Activated CD8-positive, alpha-beta memory T cell treated with anti-CD3 and anti-CD28 coated beads, Interleukin-2, amount 50 U/mL, for 4 hours (primary cell): ENCODE data around the gene NRAS.

ENCODE experiments used
- DNase-seq: peaks from one replicate; pipeline ENCODE4 v3.0.0-alpha.2; 2020

Gene NRAS

DNA sequence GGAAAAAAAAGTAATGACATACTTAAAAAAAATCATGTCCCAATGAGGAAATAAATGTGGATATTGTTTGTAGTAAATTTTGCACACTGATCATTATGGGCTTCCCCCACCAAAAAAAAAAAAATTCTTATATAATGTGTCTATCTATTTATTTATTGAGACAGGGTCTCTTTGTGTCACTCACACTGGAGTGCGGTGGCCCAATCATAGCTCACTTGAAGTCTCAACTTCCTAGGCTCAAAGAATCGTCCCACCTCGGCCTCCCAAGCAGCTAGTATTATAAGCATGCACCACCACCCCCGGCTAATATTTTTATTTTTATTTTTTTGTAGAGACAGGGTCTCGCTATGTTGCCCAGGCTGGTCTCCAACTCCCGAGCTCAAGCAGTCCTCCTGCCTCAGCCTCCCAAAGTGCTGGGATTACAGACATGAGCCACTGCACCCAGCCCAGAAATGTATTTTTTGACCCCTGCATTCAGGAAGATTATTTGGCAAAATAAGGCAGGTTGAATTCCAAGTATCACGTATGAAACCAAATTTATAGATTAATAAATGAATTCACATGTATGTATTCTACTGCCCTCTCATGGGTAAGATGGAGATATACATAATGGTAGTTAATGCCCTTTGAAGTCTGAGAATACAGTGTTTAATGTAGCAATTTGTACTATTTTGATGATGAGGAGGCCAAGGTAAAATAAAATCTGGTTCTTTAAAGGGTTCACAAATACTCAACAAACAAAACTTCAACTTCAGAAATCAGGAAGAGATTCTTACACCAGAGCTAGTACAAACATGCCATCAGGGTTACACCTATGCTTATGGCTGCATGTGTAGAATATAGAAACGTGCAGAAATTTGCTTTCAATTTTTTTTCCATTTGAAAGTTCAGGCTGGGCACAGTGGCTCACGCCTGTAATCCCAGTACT, 45.3 kb downstream of the NRAS start:
- no peak for DNase-seq

DNA sequence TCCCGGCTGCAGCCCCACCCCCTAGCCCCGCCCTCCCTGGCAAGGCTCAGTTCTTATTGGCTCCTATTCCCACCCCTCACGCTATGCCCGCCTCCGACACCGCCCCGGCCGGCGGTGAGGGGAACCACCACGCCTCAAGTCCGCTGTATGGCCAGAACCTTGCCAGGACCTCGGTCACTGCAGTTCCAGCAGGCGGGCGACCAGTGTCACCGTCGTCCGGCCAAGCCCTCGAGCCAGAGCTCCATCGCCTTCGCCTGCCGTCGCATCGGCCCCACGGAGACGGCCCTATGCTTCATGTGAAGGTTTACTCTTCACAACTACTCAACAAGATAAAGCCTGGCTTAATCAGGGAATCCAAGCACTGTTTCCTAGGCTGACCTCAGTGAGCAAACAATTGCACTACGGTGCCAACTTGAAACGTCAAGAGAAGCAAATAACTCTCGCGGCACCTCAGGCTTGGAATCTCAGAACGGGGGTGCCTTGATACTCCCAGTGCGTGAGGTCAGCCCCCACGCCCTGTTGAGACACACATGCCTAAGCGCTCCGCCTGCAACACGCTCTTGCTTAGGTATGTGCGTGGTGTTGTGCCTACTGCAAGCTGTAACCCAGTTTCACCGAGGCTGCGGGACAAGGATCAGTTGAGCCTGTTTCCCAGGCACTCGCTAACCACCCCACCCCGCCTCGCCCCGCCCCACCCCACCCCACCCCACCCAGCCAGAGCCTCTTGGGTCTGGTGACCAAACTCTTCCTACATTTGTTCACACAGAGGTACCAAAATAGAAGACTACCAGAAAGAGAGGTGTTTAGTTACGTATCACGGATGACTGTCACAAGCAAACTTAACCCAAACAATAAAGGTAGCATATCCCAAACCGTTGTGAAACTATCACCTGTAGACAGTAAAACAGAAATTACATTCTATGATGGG, 46.2 kb downstream of the NRAS start:
- DNase-seq = peak; percentile 84

DNA sequence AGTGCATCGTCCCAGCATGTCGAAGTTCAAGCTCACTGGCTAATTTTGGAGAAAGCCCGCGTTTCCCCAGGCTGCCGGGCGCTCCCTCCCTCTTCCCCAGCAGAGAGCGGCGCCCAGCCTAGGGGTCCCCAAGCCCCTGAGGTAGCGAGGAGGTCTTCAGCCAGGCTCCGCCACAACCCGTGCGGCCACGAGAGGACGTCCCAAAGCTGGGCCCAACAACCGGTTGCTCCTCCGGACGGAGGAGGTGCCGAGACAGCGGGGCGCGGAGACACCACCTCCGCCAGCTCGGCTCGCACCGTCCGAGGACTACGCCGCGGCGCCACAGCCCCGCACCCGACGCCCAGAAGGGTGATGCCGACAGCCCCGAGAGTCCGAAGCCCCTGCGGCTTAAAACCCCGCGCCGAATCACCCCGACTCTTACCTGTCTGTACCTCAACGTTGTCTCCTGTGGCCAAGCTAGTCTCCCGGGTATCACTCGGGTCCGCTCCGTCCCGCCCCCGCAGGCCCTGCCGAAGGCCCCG, 46.9 kb downstream of the NRAS start, which contains the start of gene DENND2C:
TSS of gene DENND2C (minus strand) at position 488 of the 521 bp plus-strand sequence. CDS start 44,065 bp downstream, outside the sequence.
- DNase-seq = no peak

DNA sequence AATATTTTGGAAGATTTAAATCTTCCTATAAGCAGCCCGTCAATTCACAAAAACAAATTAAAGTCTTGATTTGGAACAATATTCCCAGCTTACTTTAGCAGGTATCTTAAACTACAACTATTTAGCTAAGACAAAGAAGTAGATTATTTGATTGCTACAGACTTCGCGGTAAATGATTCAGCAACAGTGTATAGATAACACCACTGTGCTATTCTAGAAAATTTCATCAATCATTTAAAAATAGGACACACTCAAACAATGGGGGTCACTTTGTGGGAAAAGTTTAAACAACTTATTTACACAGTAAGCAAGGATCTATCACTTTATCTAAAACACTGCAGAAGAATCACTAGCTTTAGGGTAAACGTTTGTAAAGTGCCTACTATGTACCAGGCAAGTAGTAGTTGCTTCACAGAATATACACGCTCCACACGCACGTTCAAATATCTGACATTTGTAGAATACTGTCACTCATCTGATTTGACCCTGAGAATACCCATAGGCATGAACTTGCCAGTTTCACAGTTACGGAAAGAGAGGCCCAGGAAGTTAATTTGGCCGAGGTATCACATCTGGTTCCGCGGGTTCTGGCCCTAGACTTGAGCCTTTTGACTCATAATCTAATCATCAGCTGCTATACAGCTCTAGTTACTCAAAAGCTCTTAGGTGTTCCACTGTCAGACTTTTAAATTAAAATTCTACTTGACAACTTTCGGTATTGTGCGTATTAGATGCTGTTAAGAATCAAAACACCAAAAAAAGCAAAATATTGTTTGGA, 47.6 kb downstream of the NRAS start:
- no peak for DNase-seq

DNA sequence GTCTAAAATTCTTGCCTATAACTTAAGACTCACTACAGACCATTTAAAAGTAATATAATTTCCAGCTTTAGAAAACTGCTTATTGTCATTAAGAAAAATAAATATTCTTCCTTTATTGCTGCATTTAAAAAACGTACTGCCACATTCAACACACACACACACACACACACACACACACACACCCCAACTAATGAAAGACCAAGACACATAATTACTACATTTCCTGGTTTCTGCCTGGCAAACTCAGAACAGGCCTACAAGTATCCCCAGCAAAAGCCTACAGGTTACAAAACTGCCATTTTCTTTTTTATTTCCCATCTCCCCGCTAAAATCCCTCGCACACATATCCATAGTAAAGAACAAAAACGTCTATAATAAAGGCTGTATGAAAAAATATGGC, 48.2 kb downstream of the NRAS start:
- no peak for DNase-seq

DNA sequence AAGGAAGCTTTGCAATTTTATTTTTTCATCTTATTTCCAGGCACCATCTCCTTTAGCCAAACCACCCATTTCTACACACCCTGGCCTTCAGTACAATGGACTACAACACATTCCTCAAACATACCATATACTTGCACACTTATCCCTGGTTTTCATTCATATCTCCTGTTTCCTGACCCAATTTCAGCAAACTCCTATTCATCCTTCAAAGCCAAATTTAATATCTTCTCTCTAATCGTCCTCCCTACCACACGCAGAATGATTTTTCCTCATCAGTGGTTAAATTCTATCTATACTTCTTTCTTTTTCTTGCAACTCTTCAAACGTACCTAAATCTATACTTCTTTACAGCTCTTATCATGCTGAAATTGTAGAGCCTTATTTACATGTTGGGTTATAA, 49.6 kb downstream of the NRAS start:
- no peak for DNase-seq

DNA sequence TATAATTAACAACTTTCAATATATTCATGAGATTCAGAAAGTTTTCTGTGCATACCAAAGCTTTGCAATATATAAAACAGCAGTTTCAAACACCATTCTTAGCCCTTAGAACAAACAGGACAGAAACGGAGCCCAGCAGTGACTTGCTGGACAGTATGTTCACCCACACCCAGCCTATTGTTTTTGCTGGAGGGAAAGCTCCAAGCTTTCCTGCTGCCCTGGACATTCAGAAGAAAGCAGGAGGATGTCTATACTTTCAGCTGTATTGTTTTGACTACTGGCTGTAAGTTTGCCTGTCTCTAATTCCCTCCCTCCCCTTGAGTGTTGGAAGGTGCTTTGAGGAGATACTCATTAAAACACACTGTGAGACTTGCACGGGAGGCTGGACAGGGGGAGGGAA, 56.3 kb downstream of the NRAS start:
- no peak for DNase-seq
